GM18517 (cell line): ENCODE measurements around the gene EDEM2.
"Not testable (repeated sequence)": the region's sequence is repeated elsewhere in the genome, so short reads cannot be mapped to it uniquely, and the experiment has no call there.

ENCODE experiments used
- ATAC-seq: cut with Tn5 transposase; IDR thresholded peaks from one replicate; pipeline ENCODE4 v1.9.1; 2021; ENCODE audit warnings: mild to moderate bottlenecking, moderate library complexity; ENCODE audit not compliant: unreplicated experiment

The EDEM2 gene

DNA sequence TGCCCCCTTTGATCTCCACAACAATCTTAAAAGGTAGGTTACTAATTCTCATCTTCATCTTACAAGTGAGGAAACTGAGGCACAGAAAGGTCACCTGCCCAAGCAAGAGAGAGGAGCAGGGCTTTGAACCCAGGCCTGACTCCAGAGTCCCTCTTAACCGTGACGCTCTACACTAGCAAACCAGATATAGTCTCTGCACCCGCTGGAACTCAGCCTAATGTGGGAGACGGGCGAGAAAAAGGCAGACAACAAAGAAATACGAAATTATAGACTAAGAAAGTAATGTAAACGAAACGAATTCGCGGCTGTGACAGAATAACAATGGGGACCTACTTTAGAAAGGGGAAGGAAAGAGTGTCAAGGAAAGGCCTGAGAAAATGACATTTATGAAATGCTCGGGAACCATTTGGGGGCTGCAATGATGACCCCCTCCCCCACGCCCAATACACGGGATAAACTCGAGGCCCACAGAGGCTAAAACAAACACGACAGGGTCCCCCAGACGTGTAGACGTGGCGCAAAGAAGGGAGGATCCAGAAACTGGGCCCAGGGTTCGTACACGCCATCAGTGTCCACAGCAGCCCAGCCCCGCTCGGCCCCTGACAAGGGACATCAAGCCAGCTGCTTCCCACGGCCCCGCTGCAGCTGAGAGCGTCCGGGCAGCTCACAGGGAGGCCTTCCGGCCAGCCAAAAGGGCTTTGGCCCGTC, 55.2 kb downstream of the EDEM2 start:
- no peak for ATAC-seq

DNA sequence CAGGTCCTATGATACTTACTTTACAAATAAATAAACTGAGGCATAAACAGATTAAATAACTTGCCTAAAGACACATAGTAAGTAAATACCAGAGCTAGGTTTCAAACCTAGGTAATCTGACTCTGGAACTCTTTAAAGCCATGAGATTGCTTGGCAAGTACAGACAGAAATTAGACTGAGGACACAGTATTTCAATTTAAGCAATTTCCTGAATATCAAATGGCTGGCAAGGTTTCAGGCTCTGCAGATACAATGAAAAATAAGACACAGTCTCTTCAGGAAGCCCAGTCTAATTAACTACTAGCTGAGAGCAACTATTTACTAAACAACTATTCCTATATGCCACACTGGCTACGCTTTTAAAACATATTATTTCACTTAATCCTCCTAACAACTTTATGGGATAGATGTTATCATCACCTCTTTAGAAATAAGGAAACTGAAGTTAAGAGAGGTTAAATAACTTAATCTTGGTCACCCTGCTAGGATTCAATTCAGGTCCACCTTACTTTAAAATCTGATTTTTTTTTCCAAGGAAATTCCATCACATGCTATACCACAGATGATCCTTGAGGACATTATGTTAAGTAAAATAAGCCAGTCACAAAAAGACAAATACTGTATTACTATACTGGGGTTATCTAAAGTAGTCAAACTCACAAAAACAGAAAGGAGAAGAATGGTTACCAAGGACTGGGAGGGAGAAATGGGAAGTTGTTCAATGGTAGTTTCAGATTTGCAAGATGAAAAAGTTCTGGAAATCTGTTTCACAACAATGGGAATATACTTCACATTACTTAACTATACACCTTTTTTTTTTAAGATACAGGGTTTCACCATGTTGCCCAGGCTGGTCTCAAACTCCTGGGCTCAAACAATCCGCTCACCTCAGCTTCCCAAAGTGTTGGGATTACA, 58.6 kb downstream of the EDEM2 start:
- ATAC-seq, result no peak

DNA sequence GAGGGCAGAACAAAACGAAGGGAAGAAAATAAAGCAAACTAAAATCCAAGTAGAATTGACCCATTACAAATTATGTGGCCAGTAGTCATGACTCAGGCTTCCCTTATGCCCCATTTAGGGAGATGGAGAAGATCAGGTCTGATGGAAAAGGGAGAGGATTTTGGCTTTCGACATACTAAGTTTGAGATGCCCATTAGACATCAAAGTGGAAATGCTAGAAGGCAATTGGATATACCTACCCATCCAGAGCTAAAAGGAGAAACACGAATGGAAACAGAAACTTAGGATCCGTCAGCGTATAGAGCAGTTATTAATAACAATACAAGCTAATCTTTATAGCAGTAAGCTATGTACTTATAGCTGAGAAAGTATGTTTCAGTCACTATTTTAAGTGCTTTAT, 59.3 kb downstream of the EDEM2 start:
- no peak for ATAC-seq

DNA sequence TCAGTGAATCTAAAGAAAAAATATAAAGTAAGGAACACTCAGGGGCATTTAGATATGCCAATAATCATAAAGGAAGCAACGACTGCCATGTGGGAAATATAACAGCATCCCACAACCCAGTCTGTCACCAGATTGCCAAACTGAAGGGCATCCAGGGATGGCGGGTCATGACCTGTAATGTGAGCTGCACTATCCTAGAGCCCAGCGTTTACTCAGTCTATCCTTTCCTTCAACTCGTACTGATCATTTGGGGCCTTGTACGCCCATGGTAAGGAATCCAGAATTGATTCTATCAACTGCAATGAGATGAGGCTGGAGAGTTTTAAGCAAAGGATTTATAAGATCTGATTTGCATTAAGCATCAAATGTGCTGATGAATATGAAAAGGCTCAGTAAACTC, 59.8 kb downstream of the EDEM2 start:
- ATAC-seq, result no peak

DNA sequence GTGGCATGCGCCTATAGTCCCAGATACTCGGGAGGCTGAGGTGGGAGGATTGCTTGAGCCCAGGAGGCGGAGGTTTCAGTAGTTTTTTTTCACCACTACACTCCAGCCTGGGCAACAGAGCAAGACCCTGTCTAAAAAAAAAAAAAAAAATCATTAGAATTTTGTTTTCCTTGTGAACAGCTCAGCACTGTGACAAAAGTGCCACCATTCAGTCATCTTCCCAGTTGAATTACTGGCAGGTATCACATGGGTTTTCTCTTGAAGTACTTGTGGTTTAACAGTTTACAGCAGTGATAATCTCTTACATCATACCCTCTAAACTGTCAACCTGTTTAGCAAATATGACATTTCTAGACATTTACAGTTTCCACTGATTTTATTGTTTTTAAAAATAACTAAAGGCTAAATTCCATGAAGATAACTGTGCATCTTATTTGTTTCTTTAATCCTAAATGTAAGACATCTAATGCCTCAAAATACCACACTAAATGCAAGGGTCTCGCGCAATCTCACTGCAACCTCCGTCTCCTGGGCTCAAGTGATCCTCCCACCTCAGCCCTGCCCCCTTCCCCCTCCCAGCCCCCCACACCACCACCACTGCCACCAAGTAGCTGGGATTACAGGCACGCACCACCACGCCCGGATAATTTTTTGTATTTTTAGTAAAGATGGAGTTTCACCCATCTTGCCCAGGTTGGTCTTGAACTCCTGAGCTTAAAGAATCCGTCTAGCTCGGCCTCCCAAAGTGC, 61.5 kb downstream of the EDEM2 start:
- ATAC-seq, result no peak

DNA sequence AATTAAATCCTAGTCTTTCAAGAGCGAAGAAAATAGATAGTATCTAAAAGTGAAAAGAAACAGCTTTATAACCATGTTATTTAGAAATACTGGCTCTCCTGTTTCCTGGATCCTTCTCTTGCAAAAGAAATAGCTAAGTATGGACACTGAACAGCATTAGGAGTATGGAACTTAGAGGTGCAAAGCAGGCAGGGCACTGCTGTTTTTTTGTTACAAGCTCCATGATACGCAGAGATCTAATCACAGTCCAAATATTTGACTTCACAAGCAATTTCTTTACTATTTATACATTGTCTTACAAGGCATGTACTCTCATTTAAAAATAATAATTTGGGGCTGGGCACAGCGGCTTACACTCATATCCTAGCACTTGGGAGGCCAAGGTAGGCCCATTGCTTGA, 62.1 kb downstream of the EDEM2 start:
- no peak for ATAC-seq

DNA sequence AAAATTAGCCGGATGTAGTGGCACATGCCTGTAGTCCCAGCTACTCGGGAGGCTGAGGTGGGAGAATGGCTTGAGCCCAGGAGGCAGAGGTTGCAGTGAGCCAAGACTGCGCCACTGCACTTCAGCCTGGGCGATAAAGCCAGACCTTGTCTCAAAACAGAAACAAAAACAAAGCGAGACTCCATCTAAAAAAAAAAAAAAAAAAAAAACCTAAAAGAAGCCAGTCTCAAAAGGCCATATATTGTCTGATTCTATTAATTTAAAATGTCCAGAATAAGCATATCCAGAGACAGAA, 66.8 kb downstream of the EDEM2 start:
- ATAC-seq, result not testable (repeated sequence)

DNA sequence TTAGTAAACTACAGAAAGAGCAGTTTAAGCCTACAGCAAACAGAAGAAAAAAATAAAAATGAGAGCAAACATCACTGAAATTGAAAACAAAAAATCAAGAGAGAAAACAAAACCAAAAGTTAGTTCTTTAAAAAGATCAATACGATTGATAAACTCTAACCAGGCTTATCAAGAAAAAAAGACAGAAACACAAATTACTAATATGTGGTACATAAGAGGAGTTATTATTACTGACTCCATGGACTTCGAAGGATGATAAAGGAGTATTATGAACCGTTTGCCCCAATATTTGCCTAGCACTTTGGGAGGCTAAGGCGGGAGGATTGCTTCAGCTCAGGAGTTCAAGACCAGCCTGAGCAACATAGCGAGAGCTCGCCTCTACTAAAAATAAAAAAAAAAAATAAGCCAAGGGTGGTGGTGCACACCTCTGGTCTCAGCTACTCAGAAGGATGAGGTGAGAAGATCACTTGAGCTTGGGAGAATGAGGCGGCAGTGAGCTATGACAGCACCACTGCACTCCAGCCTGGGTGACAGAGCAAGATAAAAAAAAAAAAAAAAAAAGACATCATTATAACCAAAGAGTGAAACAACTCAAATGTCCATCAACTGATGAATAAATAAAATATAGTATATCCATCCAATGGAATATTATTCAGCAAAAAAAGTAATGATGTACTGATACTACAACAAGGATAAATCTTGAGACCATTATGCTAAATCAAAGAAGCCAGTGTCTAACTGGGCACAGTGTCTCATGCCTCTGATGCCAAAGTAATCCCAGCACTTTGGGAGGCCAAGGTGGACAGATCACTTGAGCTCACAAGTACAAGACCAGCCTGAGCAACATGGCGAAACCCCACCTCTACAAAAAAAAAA, 67.4 kb downstream of the EDEM2 start:
- ATAC-seq, result no peak

DNA sequence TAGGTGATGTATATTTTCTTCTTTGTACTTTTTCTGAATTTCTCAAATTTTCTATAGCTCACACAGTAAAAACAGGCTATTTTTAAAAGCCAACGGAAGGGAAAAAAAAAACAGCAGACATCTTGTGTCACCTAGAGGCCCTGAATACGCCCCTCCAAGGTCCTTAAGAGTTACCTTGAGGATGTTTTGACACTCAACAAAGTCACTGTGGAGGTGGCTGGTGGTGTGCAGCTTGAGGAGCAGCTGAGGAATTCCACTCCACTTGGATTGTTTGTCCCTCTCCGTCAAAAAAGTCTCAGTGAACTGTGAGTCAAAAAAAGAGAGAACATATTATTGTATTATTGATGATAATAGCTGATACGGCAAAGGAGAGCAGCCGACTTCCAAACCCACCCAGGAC, 69.3 kb downstream of the EDEM2 start:
- ATAC-seq, result no peak

DNA sequence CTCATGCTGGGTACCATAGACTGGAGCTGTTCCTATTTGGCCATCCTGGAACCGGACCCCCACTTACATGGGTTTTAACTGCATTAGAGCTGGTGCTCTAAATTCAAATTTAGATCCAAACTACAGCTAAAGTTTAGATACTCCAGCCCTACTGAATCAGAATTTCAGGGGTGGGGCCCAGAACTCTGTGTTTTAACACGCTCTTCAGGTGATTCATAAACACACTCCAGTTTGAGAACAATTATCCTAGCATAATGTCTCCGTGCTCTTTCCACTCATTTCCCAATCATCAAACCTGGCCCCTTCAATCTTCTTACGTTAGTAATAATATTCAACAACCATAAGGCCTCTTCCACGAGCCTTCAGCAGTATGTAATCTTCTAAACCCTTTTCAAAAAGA, 69.8 kb downstream of the EDEM2 start:
- no peak for ATAC-seq

DNA sequence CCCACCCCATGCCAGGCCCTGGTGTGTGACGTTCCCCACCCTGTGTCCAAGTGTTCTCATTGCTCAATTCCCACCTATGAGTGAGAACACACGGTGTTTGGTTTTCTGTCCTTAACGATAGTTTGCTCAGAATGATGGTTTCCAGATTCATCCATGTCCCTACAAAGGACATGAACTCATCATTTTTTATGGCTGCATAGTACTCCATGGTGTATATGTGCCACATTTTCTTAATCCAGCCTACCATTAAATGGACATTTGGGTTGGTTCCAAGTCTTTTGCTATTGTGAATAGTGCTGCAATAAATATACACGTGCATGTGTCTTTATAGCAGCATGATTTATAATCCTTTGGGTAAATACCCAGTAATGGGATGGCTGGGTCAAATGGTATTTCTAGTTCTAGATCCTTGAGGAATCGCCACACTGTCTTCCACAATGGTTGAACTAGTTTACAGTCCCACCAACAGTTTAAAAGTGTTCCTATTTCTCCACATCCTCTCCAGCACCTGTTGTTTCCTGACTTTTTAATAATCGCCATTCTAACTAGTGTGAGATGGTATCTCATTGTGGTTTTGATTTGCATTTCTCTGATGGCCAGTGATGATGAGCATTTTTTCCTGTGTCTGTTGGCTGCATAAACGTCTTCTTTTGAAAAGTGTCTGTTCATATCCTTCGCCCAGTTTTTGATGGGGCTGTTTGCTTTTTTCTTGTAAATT, 75.5 kb downstream of the EDEM2 start:
- ATAC-seq, result not testable (repeated sequence)

DNA sequence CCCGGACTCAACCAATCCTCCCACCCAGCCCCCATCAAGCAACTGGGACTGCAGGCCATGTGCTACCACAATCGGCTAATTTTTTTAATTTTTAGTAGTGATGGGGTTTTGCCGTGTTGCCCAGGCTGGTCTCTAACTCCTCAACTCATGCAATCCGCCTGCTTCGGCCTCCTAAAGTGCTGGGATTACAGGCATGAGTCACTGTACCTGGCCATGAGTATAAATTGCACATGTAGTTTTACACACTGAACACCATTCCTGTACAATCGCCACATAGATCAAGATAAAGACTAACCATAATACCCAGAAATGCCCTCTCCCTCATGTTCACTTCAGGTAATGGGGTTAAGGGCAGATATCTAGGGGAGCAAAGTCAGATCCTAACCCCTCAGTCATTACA, 80.9 kb downstream of the EDEM2 start:
- ATAC-seq, result no peak
